Erythroblast (primary cell): ENCODE results near the gene KAT14.

ENCODE experiments used
- DNase-seq, 2 experiments: peaks; one replicate each; lab custom pipeline; 2025; lab: John Stamatoyannopoulos, UW
- GATA1 ChIP-seq: IDR thresholded peaks from 2 replicates; pipeline ENCODE4 v1.6.1; 2011; ENCODE audit warnings: low read depth, mild to moderate bottlenecking, control low read depth, low read length, moderate library complexity
- POLR2A ChIP-seq: IDR thresholded peaks from 2 replicates; pipeline ENCODE4 v1.6.1; 2011; ENCODE audit warnings: mild to moderate bottlenecking, low read length

The KAT14 gene

DNA sequence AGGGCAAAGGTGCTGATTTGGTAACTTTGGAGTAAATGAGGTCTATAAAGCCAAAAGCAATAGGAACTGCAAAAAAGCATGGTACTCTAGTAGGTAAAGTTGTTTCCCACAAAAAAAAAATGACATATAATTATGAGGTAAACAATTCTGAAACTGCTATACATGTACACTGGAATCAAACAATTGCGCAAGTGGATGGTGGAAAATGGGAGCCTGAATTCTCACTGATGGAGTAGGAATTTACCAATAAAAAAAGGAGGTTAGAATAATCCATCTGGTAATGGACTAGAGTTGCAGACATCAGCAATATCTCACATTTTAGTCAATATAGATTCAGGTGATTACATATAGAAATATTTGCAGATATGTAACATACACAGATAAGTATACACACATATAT, 5.0 kb upstream of the KAT14 start:
- no peak for DNase-seq
- no peak for TF ChIP-seq GATA1
- TF ChIP-seq POLR2A, result no peak

- TF ChIP-seq GATA1, result no peak
- TF ChIP-seq POLR2A, result no peak
- DNase-seq, result no peak
Observed at GRCh38 chr20:18133962-18134361, 3.7 kb upstream of the KAT14 start.

DNA sequence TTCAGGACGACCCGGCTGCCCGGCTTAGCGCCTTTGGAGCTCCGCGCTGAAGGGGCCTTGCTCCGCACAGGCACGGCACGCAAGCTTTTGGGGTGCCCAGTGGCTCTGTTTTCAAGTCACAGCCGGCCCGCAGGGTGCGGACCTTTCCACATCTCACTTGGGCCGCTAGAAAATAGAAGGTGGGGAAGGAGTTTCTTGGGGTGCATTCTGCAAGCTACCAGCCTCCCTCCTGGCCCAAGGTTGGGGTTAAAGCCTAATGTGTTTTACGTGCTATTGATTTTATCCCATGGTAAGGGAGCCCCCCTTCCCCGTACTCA, 561 bp downstream of the KAT14 start:
- no peak for TF ChIP-seq POLR2A
- no peak for TF ChIP-seq GATA1
- no peak for DNase-seq

DNA sequence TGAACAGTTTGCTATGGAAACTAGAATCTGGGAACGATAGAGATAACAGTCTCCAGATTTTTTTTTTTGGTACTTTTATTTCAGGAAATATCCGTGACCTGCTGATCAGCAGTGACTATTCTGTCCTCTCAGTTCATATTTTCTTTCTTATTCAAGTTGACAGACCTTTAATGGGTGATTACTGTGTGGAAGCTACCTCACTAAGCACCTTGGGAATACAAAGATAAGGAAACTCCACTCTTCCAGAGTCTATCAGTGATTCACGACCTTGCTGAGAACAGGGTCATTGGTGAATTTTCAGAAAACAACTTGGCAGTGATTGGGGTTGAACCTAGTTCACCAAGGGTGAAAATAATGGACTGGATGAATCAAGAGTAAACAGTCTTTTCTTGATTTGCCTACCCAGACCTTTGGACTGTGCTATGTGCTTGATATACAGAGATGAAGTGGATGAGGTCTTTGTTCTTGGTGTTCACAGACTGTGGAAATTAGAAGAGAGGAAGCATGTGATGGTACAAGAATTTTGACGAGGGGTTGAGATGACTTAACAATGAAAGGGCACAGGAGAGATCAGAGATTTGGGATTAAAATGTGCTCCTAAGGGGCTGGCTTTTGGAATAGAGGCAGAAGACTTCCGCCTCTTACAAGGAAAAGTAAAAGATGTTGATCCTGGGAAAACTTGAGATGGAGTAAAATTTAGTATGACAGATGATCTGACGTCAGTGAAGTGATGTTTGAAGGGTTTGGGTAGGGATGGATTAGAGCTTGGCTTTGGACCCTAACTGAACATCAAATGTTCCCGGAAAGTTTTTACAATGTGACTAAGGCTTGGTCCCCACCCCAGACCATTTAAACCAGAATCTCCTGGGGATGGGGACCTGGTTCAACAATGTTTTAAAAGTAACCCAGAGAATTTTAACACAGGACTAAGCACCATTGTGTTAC, 1.2 kb downstream of the KAT14 start:
- TF ChIP-seq POLR2A, result no peak
- no peak for TF ChIP-seq GATA1
- DNase-seq, result peak; percentile 6 to 32

GRCh38 chr20:18139832-18140231, 2.2 kb downstream of the KAT14 start:
- TF ChIP-seq GATA1 (no peak), POLR2A (no peak)
- no peak for DNase-seq

DNA sequence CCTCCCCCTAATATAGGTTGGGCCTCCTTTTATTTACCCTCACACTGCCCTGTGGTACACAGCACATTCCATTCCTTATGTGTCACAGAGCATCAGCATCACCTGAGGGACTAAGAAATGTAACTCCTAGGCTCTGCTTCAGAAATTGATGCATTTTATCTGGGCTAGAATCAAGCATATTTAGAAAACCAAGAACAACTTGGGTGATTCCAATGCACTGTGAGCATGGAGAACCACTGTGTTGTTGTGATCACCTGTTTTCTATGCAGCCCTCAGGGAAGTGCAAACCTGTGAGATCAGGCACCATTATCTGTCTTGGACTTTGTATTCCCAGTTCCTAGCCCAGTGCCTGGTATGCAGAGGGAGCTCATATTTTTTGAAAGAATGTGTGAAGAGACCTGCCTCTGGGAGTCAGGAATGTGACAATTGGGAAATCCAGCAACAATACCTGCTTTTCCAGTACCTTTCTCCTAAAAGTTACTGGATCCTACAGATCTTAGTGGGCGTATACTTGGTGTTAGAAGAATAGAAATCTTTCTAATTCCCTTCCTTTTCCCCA, 7.0 kb downstream of the KAT14 start:
- TF ChIP-seq POLR2A (no peak), GATA1 (no peak)
- no peak for DNase-seq

GRCh38 chr20:18154342-18154741, 16.7 kb downstream of the KAT14 start:
- no peak for DNase-seq
- no peak for TF ChIP-seq POLR2A
- no peak for TF ChIP-seq GATA1

GRCh38 chr20:18156045-18156444, 18.4 kb downstream of the KAT14 start:
- TF ChIP-seq POLR2A (no peak), GATA1 (no peak)

GRCh38 chr20:18164356-18164755, 26.7 kb downstream of the KAT14 start:
- TF ChIP-seq GATA1 (no peak), POLR2A (no peak)
- no peak for DNase-seq

More at GRCh38 chr20:18156045-18156444, 18.4 kb downstream of the KAT14 start:
- no peak for DNase-seq

DNA sequence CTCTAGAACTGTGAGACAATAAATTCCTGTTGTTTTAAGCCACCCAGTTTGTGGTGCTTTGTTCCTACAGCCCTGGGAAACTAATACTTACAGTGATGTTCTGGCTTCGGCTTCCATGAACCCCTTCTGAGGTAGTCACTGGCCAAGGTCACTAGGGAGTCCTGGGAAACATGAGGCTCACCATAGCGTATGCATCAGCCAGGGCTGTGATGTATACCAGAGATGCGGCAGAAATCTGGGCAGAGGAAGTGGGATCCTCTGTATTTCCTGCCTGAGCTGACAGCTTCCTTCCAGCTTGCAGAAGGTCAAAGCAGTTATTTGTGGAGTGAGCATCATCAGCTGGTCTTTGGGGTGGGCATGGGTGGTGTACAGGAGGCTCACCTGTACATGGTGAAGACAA, 27.9 kb downstream of the KAT14 start:
- no peak for DNase-seq
- TF ChIP-seq POLR2A, result no peak
- no peak for TF ChIP-seq GATA1

DNA sequence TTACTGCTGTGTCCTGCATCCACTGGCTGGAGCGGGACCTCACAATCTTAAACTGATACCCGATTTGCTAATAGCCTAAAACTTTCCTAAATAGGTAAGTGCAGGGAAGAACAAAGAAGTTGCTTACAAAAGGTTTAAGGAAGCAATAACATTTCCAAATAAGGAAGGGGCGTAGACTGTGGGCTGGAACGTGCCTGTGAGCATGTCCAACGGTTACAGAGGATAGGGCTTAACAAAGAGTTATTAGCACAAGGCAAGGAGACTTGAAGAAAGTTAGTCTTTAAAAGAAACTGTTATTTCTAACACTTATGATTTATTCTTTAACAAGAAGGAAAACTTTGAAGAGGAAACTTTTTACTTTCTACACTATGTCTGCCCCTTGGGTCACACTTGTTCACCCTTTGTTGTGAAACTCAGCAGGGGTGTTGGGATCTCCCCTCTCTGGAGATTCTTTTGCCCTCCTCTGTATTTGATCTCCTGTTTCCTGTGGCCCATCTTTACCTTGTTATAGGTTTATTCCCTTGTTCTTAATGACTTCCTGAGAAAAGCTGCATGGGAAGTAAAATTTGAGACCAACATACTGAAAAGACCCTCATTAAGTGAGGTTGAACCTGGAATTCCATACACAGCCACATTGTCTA, 28.7 kb downstream of the KAT14 start:
- DNase-seq, result no peak
- TF ChIP-seq GATA1 (no peak), POLR2A (no peak)

GRCh38 chr20:18166950-18167349, 29.3 kb downstream of the KAT14 start:
- no peak for DNase-seq
- TF ChIP-seq GATA1 (no peak), POLR2A (no peak)

DNA sequence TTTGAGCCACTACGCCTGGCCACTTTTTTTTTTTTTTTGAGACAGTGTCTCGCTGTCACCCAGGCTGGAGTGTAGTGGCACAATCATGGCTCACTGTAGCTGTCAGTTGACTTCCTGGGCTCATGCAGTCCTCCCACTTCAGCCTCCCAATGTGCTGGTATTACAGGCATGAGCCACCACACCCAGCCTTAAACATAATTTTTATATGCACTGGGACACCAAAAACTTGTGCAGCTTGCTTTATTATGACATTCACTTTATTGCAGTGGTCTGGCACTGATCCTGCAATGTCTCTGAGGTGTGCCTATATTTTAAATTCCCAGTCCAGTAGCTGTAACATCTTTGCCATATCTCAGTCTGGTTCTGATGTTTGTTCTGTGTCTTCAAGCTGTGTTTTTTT, 34.7 kb downstream of the KAT14 start:
- DNase-seq, result no peak
- TF ChIP-seq POLR2A (no peak), GATA1 (no peak)
